ENCODE results near the gene OBSCN. TPM values are rescaled to one million over a fixed set of nuclear protein-coding genes. Genes with fewer than 3 reads are reported as not detected.
A peak's percentile ranks its signal among the peaks of the same experiment; 100 is the strongest.

The OBSCN gene
- total RNA-seq, 2 experiments from 2014 or later = 80.8 to 82.2 TPM

GRCh38 chr1:228340686-228341449 lies 133.0 kb downstream of the OBSCN start:
- DNase-seq = peak in 2 of 14 experiments; percentile 0 to 30
- no peak overlapping the region for H3K4me3 ChIP-seq (ENCODE audit: low read length)
- POLR2A ChIA-PET = interaction anchor here (0.9 kb wide), 1 partner anchor 65 kb away, joined by 3 read pairs; no protein-coding TSS in a partner anchor

GRCh38 chr1:228341450-228341813 lies 133.6 kb downstream of the OBSCN start:
- ATAC-seq (ENCODE audit: poor library complexity) (no peak), DNase-seq (peak in 1 of 14 experiments; percentile 0)
- H3K27ac Mint-ChIP-seq = no peak overlapping the region
- no peaks in the 10 kb centered on the region for H3K27me3 Mint-ChIP-seq
- H3K4me1 Mint-ChIP-seq (ENCODE audit: low read depth) = no peaks in the 10 kb centered on the region
- intact Hi-C loops (cut with DNase I, micrococcal nuclease) = no loop called here
- Histone ChIP-seq H3K27ac (ENCODE audit: low read depth in 1 of 2, low read length in 2 of 2) (no peak overlapping the region), H3K27me3 (ENCODE audit: control insufficient read depth in 1 of 2, insufficient read depth in 2 of 2, low read length in 2 of 2) (no peaks in the 10 kb centered on the region), H3K4me1 (ENCODE audit: insufficient read depth, low read length) (no peaks in the 10 kb centered on the region), H3K9me3 (ENCODE audit: control insufficient read depth in 1 of 2, insufficient read depth in 1 of 2, low read length in 2 of 2) (peaks cover 7 to 24% of the 10 kb centered on the region in 2 experiments), H3K4me3 (ENCODE audit: low read length) (no peak overlapping the region), H3K36me3 (ENCODE audit: insufficient read depth, low read length) (peaks cover 6% of the 10 kb centered on the region)
- TF ChIP-seq CTCF (IDR thresholded peaks at IDR 0.05) = no peak
- peaks cover 3% of the 10 kb centered on the region for H3K9me3 Mint-ChIP-seq
- peaks cover 46% of the 10 kb centered on the region for H3K36me3 Mint-ChIP-seq (ENCODE audit: low read depth)
- no peak overlapping the region for H3K4me3 Mint-ChIP-seq
- ChIA-PET CTCF (no interaction called here), POLR2A (no interaction called here)

More at GRCh38 chr1:228340686-228341449, 133.0 kb downstream of the OBSCN start:
- Mint-ChIP-seq H3K27me3 (no peaks in the 10 kb centered on the region), H3K9me3 (peaks cover 3% of the 10 kb centered on the region), H3K27ac (no peak overlapping the region), H3K4me3 (no peak overlapping the region), H3K4me1 (ENCODE audit: low read depth) (no peaks in the 10 kb centered on the region), H3K36me3 (ENCODE audit: low read depth) (peaks cover 47% of the 10 kb centered on the region)
- TF ChIP-seq CTCF (IDR thresholded peaks at IDR 0.05) = no peak
- intact Hi-C loops (cut with DNase I, micrococcal nuclease) = no loop called here
- H3K36me3 ChIP-seq (ENCODE audit: insufficient read depth, low read length) = peaks cover 6% of the 10 kb centered on the region
- no peak overlapping the region for H3K27ac ChIP-seq (ENCODE audit: low read depth in 1 of 2, low read length in 2 of 2)
- ATAC-seq (ENCODE audit: poor library complexity) = no peak
- H3K27me3 ChIP-seq (ENCODE audit: control insufficient read depth in 1 of 2, insufficient read depth in 2 of 2, low read length in 2 of 2) = no peaks in the 10 kb centered on the region
- peaks cover 7 to 24% of the 10 kb centered on the region in 2 experiments for H3K9me3 ChIP-seq (ENCODE audit: control insufficient read depth in 1 of 2, insufficient read depth in 1 of 2, low read length in 2 of 2)
- H3K4me1 ChIP-seq (ENCODE audit: insufficient read depth, low read length) = no peaks in the 10 kb centered on the region
- CTCF ChIA-PET = no interaction called here

GRCh38 chr1:228341814-228342626 lies 134.2 kb downstream of the OBSCN start:
- no peak for TF ChIP-seq CTCF (IDR thresholded peaks at IDR 0.05)

More at GRCh38 chr1:228341814-228342626, 134.2 kb downstream of the OBSCN start:
- H3K27ac Mint-ChIP-seq = no peak overlapping the region
- H3K27me3 Mint-ChIP-seq = no peaks in the 10 kb centered on the region
- no peaks in the 10 kb centered on the region for H3K27me3 ChIP-seq (ENCODE audit: control insufficient read depth in 1 of 2, insufficient read depth in 2 of 2, low read length in 2 of 2)
- no peak overlapping the region for H3K4me3 ChIP-seq (ENCODE audit: low read length)
- H3K4me3 Mint-ChIP-seq = no peak overlapping the region
- H3K4me1 ChIP-seq (ENCODE audit: insufficient read depth, low read length) = no peaks in the 10 kb centered on the region
- POLR2A ChIA-PET = no interaction called here
- H3K36me3 Mint-ChIP-seq (ENCODE audit: low read depth) = peaks cover 40% of the 10 kb centered on the region
- no peak overlapping the region for H3K27ac ChIP-seq (ENCODE audit: low read depth in 1 of 2, low read length in 2 of 2)
- peaks cover 6% of the 10 kb centered on the region for H3K36me3 ChIP-seq (ENCODE audit: insufficient read depth, low read length)
- H3K4me1 Mint-ChIP-seq (ENCODE audit: low read depth) = no peaks in the 10 kb centered on the region
- peaks cover 7 to 24% of the 10 kb centered on the region in 2 experiments for H3K9me3 ChIP-seq (ENCODE audit: control insufficient read depth in 1 of 2, insufficient read depth in 1 of 2, low read length in 2 of 2)
- peak in 1 of 14 experiments; percentile 0 for DNase-seq
- H3K9me3 Mint-ChIP-seq = peaks cover 3% of the 10 kb centered on the region
- intact Hi-C loops (cut with DNase I, micrococcal nuclease) = no loop called here
- CTCF ChIA-PET = no interaction called here
- ATAC-seq (ENCODE audit: poor library complexity) = no peak
